SK-N-SH (cell line): Measurements from ENCODE around the gene METTL15.

ENCODE experiments used
- POLR2AphosphoS5 ChIP-seq: IDR thresholded peaks from 2 replicates; pipeline ENCODE4 v1.6.1; 2012; ENCODE audit warnings: low read depth, low read length
- TAF1 ChIP-seq: IDR thresholded peaks from 2 replicates; pipeline ENCODE4 v1.6.1; 2012; ENCODE audit warnings: low read depth, mild to moderate bottlenecking, low read length, moderate library complexity, borderline replicate concordance
- TEAD4 ChIP-seq: IDR thresholded peaks from 2 replicates; pipeline ENCODE4 v1.4.0; 2012; ENCODE audit warnings: mild to moderate bottlenecking, borderline replicate concordance; ENCODE audit not compliant: insufficient read depth
- TF ChIP-seq, protein P1 (sequence below): fragments of 200-600 bp; sonication (generic); IDR thresholded peaks from 2 replicates; pipeline ENCODE4 v1.6.1; 2017; ENCODE audit warnings: antibody characterized with exemption, mild to moderate bottlenecking, moderate library complexity

DNA sequence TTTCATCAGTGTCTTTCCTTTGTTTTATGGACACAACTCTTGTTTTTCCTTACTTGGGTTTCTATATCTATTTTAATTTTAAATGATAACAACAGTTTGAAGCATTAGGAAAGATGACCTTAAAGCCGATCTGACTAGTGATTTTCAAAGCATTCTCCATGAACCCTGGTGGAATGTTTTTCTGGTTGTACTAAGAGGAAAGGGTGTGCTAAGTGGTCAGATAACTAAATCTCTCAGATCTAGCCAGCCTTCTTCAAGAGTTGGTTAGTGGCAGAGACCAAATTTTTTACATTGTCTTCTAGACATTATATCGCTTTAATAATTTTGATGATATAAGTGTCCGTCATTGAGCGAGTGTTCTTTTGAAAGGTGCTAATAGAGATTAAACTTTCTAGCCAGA is 134.4 kb downstream of the METTL15 start:
- TF ChIP-seq TEAD4 = no peak
- TF ChIP-seq, protein P1, sequence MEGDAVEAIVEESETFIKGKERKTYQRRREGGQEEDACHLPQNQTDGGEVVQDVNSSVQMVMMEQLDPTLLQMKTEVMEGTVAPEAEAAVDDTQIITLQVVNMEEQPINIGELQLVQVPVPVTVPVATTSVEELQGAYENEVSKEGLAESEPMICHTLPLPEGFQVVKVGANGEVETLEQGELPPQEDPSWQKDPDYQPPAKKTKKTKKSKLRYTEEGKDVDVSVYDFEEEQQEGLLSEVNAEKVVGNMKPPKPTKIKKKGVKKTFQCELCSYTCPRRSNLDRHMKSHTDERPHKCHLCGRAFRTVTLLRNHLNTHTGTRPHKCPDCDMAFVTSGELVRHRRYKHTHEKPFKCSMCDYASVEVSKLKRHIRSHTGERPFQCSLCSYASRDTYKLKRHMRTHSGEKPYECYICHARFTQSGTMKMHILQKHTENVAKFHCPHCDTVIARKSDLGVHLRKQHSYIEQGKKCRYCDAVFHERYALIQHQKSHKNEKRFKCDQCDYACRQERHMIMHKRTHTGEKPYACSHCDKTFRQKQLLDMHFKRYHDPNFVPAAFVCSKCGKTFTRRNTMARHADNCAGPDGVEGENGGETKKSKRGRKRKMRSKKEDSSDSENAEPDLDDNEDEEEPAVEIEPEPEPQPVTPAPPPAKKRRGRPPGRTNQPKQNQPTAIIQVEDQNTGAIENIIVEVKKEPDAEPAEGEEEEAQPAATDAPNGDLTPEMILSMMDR = no peak
- TF ChIP-seq TAF1 = no peak
- no peak for TF ChIP-seq POLR2AphosphoS5
